GM18519 (cell line): Measurements from ENCODE around the gene DNAJB14.

Source experiments
- ATAC-seq: cut with Tn5 transposase; IDR thresholded peaks from one replicate; pipeline ENCODE4 v1.9.1; 2021; ENCODE audit warnings: mild to moderate bottlenecking, moderate library complexity; ENCODE audit not compliant: unreplicated experiment, low FRiP score

Gene DNAJB14

DNA sequence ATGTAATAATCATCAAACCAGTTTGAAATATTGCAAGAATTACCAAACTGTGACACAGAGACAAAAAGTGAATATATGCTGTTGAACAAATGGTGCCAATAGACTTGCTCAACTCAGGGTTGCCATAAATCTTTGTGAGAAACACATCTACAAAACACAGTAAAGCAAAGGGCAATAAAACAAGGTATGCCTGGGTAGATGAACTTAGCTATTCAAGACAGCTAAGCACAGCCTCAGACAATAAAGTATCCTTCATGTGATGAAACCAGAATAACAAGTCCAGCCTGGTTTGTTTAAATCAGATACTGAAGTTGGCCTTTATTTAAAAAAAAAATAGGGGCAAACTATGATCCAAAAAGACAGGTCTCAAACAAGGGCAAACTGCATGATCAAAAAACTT lies 71.3 kb downstream of the DNAJB14 start:
- no peak for ATAC-seq

DNA sequence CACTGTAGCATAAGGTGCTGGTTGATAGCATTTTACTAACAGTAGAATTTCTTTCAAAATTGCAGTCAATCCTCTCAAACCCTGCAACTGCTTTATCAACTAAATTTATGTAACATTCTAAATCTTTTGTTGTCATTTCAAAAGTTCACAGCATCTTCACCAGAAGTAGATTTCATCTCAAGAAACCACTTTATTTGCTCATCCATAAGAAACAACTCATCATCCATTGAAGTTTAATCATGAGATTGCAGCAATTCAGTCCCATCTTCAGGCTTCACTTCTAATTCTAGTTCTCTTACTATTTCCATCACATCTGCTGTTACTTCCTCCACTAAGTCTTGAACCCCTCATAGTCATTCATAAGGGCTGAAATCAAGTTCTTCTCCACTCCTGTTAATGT lies 73.8 kb downstream of the DNAJB14 start:
- no peak for ATAC-seq

DNA sequence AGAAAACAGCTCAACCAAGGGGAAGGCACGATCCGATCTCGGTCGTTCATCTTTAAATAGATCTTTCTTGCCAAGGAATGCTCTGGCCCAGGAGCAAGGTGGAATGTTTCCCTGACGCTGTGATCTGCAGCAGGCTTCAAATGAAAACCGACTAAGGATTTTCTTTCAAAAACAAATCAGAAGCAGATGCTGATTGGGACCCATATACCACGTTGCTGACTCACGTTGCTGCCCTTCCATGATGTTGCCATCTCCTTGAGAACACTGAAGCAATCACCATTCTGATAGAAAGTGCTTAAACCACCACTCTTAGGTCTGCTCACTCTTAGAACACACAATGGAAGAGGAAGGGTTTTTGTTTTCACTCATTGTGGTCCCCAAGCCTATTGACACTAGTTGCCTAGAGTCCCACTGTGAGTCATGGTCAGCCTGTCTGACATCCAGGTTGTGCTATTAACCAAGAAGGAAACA lies 78.3 kb downstream of the DNAJB14 start:
- ATAC-seq: no peak

DNA sequence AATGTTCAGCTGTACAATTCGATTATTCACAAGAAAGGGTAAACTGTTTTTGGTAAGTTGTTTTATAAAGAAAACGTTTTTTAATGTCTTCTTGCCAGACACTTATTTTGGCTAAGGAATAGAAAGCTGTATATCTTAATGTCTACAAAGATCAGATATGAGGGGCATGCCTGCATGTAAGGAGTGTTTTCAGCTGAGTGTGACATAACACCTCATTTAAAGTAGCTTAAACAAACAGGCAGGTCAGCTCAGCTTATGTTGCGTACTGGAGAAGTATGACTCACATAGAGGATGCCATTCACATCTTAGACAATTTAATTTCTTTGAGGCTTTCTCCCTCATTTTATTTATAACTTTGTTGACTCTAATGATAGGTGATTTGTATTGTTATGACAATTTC lies 82.6 kb downstream of the DNAJB14 start:
- ATAC-seq: no peak

DNA sequence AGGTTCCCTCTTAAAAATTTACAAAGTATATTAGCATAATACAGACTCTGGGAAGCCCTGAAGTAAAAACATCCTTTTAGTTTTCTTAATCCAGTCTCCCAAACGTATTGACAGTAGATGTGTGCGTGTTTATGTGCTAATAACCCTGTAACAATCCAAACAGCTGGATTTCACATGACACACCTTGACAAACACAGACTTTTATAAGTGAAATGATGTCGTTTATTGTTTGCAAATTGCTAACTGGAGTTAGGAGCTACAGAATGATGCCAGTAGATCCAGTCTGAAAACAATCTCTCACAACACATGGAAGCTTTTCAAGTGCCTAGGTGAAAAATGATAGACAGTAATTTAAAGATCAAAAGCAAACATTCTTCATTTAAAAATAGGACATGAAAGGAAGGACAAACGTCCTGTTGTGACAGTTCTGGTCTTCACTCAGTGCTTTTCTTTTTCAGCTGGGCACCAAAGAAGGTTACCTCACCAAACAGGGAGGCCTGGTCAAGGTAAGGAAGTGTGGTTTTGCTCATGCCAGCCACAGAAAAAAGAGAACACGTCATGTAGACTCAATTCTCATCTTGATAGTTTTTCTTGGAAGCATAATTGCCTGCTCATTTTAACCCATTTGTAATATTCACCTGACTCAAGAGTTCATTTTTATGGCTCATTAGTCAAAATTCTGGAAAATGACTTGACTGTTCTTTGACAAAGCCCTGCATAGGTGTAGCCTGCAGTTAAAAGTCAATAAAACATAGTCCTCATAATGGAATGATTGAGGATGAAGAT lies 85.1 kb downstream of the DNAJB14 start:
- no peak for ATAC-seq

DNA sequence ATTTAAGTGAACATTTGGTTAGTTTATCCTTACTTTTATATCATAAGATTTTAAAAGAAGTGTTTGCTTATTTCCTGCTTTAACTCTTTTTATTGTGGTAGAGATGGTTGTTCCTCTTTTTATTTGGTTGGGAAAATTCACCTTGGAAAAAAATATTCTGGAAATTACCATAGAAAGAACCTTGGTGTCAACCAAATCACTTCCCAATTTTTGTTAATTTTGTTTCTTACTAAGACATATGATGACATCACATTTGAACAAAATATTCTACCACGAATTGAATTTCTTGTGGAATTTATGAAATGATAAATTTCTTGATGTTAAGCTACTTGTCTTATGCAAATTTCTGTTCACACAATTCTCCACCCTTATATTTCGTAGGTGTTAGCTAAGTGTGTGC lies 85.9 kb downstream of the DNAJB14 start:
- no peak for ATAC-seq

DNA sequence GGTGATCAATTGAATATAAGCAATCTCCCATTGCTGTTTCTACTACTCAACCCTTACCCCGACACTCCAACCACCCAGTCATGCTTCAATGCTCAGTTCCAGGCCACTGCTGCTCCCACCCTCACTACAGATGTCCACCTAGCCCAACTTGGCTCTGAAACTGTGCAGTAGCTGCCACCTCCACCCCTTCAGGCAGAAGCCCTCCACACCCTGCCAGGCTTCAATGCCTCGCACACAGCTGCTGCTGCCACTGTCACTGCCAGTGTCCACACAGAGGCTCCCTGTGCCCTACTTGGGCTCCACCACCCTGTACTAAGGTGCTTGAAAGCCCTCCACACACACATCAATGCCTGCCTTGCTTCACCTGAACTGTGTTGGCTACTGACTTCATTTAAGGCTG lies 86.8 kb downstream of the DNAJB14 start:
- no peak for ATAC-seq

DNA sequence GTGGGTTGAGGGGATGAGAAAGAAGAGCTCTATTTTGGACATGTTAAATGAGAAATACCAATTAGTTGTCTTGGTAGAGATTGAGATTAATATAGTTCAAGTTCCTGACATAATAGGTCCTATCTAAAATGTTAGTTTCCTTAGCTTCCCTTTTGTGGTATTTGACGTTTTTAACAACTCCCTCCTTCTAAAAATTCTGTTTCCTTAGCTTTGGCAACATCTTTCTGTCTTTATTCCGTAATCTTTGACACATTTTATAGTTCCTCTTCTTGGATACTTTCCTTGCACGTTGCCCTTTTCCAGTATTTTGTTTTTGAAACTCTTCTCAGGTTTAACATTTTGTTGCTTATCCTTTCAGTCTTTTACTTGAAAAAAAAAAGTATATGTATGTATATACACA lies 89.1 kb downstream of the DNAJB14 start:
- no peak for ATAC-seq

DNA sequence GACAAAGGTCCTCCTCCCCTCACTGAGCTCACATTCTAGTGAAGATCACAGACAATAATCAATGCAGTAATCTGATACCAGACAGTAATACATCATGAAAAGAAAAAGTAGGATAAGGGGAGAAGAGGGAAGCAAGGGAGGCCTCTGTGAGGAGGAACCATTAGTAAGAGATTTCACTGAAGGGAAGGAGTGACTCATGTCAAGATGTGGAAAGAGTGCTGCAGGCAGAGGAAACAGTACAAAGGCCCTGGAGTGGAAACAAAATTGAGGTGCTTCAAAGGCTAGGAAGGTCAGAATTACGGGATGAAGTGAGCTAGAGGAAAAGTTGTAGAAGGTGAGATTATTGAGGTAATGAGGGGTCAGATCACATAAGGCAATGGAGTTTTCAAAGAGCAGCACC lies 90.3 kb downstream of the DNAJB14 start:
- ATAC-seq: no peak

DNA sequence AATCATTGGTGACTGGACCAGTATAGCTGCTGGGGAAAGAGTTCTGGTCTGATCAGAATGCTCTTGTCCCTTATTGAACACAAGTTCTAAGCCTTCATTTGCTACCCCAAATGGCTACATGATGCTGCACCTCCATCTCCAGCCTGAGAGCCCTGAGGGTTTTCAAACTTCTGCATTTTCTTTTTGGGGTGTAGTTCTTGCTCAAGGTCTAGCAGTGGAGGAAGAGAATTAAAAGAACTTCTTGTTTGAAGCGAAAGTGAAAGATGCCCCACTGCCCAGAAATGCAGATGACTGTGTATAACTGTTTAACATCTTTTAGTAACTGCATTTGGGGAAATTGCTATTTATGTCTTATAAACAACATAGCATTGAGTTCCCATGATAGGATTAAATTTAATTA lies 90.7 kb downstream of the DNAJB14 start:
- peak; percentile 37 for ATAC-seq

DNA sequence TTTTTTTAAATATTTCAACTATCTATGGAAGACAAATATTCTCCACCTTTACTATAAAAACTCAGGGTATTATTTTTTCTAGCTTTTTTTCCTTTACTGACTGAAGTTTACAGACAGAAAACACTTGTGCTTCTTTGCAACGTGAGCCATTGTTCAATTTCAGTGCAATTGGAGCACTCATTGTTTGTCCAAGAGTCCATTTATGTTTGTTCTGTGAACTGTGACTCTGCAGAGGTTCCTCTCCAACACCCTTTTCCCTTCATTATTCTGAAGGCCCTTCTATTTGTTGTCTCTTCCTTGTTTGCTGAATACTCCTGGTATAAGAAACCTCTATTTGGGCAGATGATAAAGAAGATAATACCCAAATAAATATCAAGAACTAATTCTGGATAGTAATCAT lies 92.4 kb downstream of the DNAJB14 start:
- no peak for ATAC-seq

DNA sequence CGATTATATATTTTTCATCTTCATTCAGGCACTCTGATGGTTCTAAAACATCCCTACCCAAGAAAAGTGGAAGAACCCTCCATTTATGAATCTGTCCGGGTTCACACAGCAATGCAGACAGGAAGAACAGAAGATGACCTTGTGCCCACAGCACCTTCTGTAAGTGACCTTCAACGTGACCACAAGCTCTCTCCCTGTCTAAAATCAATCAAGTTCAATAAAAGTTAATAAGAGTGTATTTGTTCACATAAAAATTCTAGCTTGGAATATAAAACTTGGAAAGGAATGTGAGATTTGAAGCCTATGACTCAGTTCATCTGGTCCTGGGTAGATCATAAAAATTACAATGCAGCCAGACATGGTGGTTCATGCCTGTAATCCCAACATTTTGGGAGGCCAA lies 93.2 kb downstream of the DNAJB14 start:
- no peak for ATAC-seq

DNA sequence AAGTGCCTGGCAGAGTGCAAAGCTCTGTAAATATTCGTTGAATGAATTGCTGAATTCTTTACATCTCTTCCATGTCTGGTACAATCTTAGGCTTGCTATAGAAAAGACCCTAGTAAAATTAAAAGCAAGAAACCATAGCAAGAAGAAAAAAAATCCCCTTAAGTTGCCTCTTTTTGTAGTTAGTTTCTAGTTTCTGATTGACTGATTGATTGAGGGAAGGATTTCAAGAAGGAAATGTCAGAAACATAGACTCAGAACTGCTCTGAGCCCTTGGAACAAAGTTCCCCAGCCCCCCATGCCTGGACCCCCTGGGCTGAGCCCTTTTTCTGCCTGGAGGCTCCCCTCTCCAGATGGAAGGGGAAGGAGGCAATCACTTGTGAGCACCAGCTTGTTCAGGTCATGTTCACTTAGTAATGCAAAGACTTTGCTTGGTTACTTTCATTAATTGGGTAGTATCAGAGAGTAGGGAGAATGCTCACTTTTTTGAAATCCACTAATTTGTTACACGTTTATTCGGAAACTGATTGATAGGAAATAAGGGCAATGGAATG lies 94.1 kb downstream of the DNAJB14 start:
- ATAC-seq: no peak

DNA sequence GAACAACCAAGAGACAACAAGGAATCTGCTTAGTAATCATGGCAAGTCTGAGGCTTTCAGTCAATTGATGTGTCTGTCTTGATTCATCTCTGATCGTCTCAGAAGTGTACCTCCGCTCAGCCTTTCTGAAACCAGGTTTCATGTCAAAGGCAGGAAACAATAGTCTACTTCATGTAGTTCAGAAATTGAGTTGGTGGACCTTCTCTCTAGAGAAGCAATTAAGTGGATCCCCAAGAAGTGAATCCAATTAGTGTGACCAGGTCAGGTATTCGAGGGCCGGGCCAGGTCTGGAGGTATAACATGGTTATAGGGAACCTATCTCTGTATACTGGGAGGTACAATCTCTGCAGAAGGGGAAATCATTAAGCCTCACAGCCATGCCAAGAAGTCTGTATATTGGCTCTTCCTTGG lies 97.8 kb downstream of the DNAJB14 start:
- peak; percentile 37 for ATAC-seq

DNA sequence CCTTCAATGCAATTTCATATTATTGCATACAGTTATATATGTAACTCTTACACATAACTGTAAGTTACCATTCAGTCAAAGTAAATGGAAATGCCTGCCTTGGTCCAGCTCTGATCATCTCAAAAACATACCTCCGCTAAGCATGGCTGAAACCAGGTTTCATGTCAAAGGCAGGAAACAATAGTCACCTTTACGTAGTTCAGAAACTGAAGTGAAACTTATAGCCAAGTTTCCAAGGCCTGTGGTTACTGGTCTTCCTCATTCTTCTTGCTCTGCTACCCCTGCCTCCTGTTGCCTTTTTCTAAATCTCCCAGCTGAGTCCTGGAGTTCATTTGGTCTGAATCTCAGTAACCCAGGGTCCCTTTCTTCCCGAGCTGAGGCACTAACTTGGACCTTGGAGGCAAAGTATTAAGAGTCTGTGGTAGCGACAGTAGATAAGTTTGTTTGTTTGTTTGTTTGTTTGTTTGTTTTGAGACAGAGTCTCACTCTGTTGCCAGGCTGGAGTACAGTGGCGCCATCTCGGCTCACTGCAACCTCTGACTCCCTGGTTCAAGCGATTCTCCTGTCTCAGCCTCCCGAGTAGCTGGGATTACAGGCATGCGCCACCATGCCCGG lies 98.9 kb downstream of the DNAJB14 start:
- ATAC-seq: peak; percentile 67

DNA sequence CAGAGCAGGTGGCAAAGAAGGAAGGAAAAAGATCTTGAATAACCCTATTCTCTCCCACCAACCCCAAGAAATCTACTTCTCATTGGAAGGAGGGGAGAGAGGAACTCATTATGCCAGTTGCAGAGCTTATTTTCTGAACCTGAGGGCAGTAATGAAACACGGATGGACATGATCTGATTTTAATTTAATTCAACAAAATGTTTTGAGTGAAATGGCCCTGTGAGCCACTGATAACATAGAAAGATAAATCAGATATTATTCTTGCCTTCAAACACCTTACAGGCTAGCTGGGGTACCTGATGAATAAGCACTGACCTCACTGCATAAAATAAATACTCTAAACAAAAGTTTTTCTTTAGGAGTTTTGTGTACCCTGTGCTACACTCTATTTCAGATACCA lies 99.5 kb downstream of the DNAJB14 start:
- no peak for ATAC-seq
